Panc1 (cell line): Measurements from ENCODE around the gene CYP3A5. TPM values are rescaled to one million over a fixed set of nuclear protein-coding genes. Genes with fewer than 3 reads are reported as not detected.
"Not testable (repeated sequence)": the region's sequence is repeated elsewhere in the genome, so short reads cannot be mapped to it uniquely, and the experiment has no call there.

Source experiments
- ATAC-seq: fragments of 200-7000 bp; cut with Tn5 transposase; 2 replicates; pipeline ENCODE4 v1.9.1; 2020; ENCODE audit warnings: mild to moderate bottlenecking, moderate library complexity
- Bru-seq: library from RNA; stranded (reverse); fragments of 400-500 nt; gene quantifications from one replicate; lab custom pipeline; 2021; lab: Mats Ljungman, UMichigan
- BruChase-seq, 2 experiments: library from RNA; stranded (reverse); fragments of 400-500 nt; gene quantifications; one replicate each; lab custom pipeline; 2021; lab: Mats Ljungman, UMichigan
- BruUV-seq: library from RNA; stranded (reverse); fragments of 400-500 nt; replicated peaks from 2 replicates; lab custom pipeline; 2021; lab: Mats Ljungman, UMichigan
- CTCF ChIA-PET: fragments of 300-600 bp; sonication (Branson Sonifier 250); formaldehyde crosslinking; loops from one replicate; lab custom pipeline; 2022; ENCODE audit warnings: antibody characterized with exemption; lab: Charles Lee
- POLR2A ChIA-PET: fragments of 300-600 bp; sonication (Branson Sonifier 250); formaldehyde crosslinking; loops from one replicate; lab custom pipeline; 2022; ENCODE audit warnings: antibody characterized with exemption; lab: Charles Lee
- DNase-seq: peaks from one replicate; pipeline ENCODE4 v3.0.0-alpha.2; 2010; ENCODE audit warnings: low read depth, low spot score
- H3K27ac ChIP-seq: 2 replicates; pipeline ENCODE4 v1.5.1; 2011; ENCODE audit warnings: mild to moderate bottlenecking, low read length, inconsistent platforms
- H3K27me3 ChIP-seq: fragments of 200-500 bp; sonication (Bioruptor generic); 2 replicates; pipeline ENCODE4 v1.6.0; 2014; ENCODE audit warnings: low read length, inconsistent platforms; ENCODE audit not compliant: control insufficient read depth, insufficient read depth
- H3K36me3 ChIP-seq: fragments of 200-500 bp; sonication (Bioruptor generic); 2 replicates; pipeline ENCODE4 v1.5.1; 2014; ENCODE audit warnings: inconsistent platforms, mild to moderate bottlenecking, low read length, moderate library complexity; ENCODE audit not compliant: control insufficient read depth, insufficient read depth
- H3K4me1 ChIP-seq: 2 replicates; pipeline ENCODE4 v1.5.1; 2011; ENCODE audit warnings: inconsistent platforms, mild to moderate bottlenecking, low read length, moderate library complexity; ENCODE audit not compliant: control insufficient read depth, insufficient read depth
- H3K4me3 ChIP-seq, 2 experiments: 2 replicates each; pipeline ENCODE4 v1.5.1; 2011 to 2012; ENCODE audit warnings: low read depth in 2 of 2, low read length in 2 of 2, mild to moderate bottlenecking in 2 of 2, inconsistent platforms in 1 of 2, moderate library complexity in 1 of 2
- H3K9me3 ChIP-seq: fragments of 200-500 bp; sonication (Bioruptor generic); 2 replicates; pipeline ENCODE4 v1.5.1; 2014; ENCODE audit warnings: low read depth, mild to moderate bottlenecking, inconsistent platforms, low read length, moderate library complexity; ENCODE audit not compliant: control insufficient read depth, insufficient read depth
- TCF7L2 ChIP-seq: IDR thresholded peaks from 2 replicates; pipeline ENCODE4 v1.6.1; 2011; ENCODE audit warnings: mild to moderate bottlenecking, low read depth, low read length, inconsistent platforms
- in situ Hi-C: cut with HindIII; loops from 2 replicates; pipeline ENCODE4 v1.10.0; 2016; ENCODE audit warnings: low sequenced_read_pairs, low pct_unique_long_range_greater_than_20kb
- intact Hi-C: fragments of 100-400 bp; cut with micrococcal nuclease; formaldehyde crosslinking; loops from one replicate; pipeline ENCODE4 v1.10.0; 2022; ENCODE audit not compliant: unreplicated experiment
- long read RNA-seq: library from polyadenylated mRNA; unstranded; transcript quantifications from one replicate; pipeline ENCODE4 v2.0.0, GENCODE V29; 2021; ENCODE audit not compliant: unreplicated experiment
- polyA plus RNA-seq: library from polyadenylated mRNA; unstranded; fragments of >200 nt; gene quantifications from one replicate; pipeline ENCODE4 v1.2.1, GENCODE V29; 2012; ENCODE audit warnings: missing spikeins; ENCODE audit not compliant: insufficient read length
- total RNA-seq: library from RNA; stranded (reverse); gene quantifications from one replicate; pipeline ENCODE4 v1.2.1, GENCODE V29; 2021; ENCODE audit not compliant: unreplicated experiment
- TF ChIP-seq, protein P1 (sequence below): fragments of 450-650 bp; IDR thresholded peaks from 2 replicates; pipeline ENCODE4 v1.5.1; 2017; ENCODE audit warnings: mild to moderate bottlenecking
- TF ChIP-seq, protein P2 (sequence below), 2 experiments: IDR thresholded peaks; 2 replicates each; pipeline ENCODE4 v1.6.1; 2011 to 2012; ENCODE audit warnings: low read depth in 2 of 2, control low read depth in 1 of 2, low read length in 1 of 2, mild to moderate bottlenecking in 1 of 2, moderate library complexity in 1 of 2; ENCODE audit not compliant: insufficient read depth in 1 of 2

Gene CYP3A5
- total RNA-seq: 0.31 TPM
- 0.16 TPM for polyA plus RNA-seq
- Bru-seq, nascent RNA: percentile 3 among the genes with signal in this experiment
- percentile 6 among the genes with signal in this experiment for BruChase-seq, experiment 1, labeled RNA remaining after a 2-hour chase
- not detected for BruChase-seq, experiment 2, labeled RNA remaining after a 6-hour chase
- long read RNA-seq: 0 reads

GRCh38 chr7:99679400-99680191 lies at the start of gene CYP3A5:
Gene CYP3A5 (minus strand): TSS chr7:99679996. CDS start chr7:99679896, 100 bp downstream.
- ChIA-PET POLR2A (no interaction called here), CTCF (interaction anchor here (0.6 kb wide), 1 partner anchor 13 kb away, joined by 3 read pairs; no protein-coding TSS in a partner anchor)
- no TSS peak for BruUV-seq
- ATAC-seq (no peak), DNase-seq (no peak)
- no peaks in the 10 kb centered on the region for H3K4me1 ChIP-seq
- intact Hi-C loops: no loop called here
- no peaks in the 10 kb centered on the region; the same call in 1 of the 2 replicates for H3K27me3 ChIP-seq
- H3K4me3 ChIP-seq: no peak within 1 kb of the TSS
- no peak within 1 kb of the TSS for H3K27ac ChIP-seq
- no peak for TF ChIP-seq TCF7L2
- TF ChIP-seq, protein P1, sequence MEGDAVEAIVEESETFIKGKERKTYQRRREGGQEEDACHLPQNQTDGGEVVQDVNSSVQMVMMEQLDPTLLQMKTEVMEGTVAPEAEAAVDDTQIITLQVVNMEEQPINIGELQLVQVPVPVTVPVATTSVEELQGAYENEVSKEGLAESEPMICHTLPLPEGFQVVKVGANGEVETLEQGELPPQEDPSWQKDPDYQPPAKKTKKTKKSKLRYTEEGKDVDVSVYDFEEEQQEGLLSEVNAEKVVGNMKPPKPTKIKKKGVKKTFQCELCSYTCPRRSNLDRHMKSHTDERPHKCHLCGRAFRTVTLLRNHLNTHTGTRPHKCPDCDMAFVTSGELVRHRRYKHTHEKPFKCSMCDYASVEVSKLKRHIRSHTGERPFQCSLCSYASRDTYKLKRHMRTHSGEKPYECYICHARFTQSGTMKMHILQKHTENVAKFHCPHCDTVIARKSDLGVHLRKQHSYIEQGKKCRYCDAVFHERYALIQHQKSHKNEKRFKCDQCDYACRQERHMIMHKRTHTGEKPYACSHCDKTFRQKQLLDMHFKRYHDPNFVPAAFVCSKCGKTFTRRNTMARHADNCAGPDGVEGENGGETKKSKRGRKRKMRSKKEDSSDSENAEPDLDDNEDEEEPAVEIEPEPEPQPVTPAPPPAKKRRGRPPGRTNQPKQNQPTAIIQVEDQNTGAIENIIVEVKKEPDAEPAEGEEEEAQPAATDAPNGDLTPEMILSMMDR: no peak
- in situ Hi-C loops: no loop called here
- H3K9me3 ChIP-seq: no peaks in the 10 kb centered on the region
- H3K36me3 ChIP-seq: no peaks in the 10 kb centered on the region

- intact Hi-C loops: no loop called here
- H3K4me1 ChIP-seq: no peaks in the 10 kb centered on the region
- DNase-seq (no peak), ATAC-seq (no peak)
- H3K27me3 ChIP-seq: no peaks in the 10 kb centered on the region
- no TSS peak for BruUV-seq
- ChIA-PET POLR2A (no interaction called here), CTCF (no interaction called here)
- no peak overlapping the region for H3K4me3 ChIP-seq
- no peak overlapping the region for H3K27ac ChIP-seq
- H3K9me3 ChIP-seq: no peaks in the 10 kb centered on the region
- TF ChIP-seq, protein P2, sequence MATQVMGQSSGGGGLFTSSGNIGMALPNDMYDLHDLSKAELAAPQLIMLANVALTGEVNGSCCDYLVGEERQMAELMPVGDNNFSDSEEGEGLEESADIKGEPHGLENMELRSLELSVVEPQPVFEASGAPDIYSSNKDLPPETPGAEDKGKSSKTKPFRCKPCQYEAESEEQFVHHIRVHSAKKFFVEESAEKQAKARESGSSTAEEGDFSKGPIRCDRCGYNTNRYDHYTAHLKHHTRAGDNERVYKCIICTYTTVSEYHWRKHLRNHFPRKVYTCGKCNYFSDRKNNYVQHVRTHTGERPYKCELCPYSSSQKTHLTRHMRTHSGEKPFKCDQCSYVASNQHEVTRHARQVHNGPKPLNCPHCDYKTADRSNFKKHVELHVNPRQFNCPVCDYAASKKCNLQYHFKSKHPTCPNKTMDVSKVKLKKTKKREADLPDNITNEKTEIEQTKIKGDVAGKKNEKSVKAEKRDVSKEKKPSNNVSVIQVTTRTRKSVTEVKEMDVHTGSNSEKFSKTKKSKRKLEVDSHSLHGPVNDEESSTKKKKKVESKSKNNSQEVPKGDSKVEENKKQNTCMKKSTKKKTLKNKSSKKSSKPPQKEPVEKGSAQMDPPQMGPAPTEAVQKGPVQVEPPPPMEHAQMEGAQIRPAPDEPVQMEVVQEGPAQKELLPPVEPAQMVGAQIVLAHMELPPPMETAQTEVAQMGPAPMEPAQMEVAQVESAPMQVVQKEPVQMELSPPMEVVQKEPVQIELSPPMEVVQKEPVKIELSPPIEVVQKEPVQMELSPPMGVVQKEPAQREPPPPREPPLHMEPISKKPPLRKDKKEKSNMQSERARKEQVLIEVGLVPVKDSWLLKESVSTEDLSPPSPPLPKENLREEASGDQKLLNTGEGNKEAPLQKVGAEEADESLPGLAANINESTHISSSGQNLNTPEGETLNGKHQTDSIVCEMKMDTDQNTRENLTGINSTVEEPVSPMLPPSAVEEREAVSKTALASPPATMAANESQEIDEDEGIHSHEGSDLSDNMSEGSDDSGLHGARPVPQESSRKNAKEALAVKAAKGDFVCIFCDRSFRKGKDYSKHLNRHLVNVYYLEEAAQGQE (IDR thresholded peaks at IDR 0.05; ENCODE audit: insufficient read depth in 1 of 2, low read depth in 2 of 2, low read length in 1 of 2): no peak
- TF ChIP-seq, protein P1: no peak
- no peak for TF ChIP-seq TCF7L2
- H3K36me3 ChIP-seq: no peaks in the 10 kb centered on the region
- in situ Hi-C loops: no loop called here
Measured at GRCh38 chr7:99728615-99729014, 48.8 kb upstream of the CYP3A5 start.

DNA sequence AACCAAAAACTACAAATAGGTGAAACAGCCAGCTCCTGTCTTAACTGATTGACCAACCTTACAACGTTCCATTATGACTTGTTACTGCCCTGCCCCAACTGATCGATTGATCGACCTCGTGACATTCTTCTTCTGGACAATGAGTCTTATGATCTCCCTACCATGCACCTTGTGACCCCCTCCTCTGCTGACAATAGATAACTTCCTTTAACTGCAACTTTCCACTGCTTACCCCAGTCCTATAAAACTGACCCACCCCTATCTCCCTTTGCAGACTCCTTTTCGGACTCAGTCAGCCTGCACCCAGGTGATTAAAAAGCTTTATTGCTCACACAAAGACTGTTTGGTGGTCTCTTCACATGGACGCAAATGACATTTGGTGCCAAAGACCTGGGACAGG lies 43.4 kb upstream of the CYP3A5 start:
- intact Hi-C loops, H3K27ac ChIP-seq, H3K4me3 ChIP-seq, H3K9me3 ChIP-seq, POLR2A ChIA-PET, ATAC-seq, in situ Hi-C loops, H3K4me1 ChIP-seq, H3K27me3 ChIP-seq, H3K36me3 ChIP-seq, BruUV-seq, DNase-seq, CTCF ChIA-PET: not testable (repeated sequence)
